Mucosa of stomach (tissue), 1 donor: Measurements from ENCODE around the gene OTUD7B.
"Not testable (repeated sequence)": the region's sequence is repeated elsewhere in the genome, so short reads cannot be mapped to it uniquely, and the experiment has no call there.

Experiments used
- H3K27me3 ChIP-seq: one replicate; pipeline ENCODE4 v1.7.0; 2013; ENCODE audit warnings: mild to moderate bottlenecking, low read length; ENCODE audit not compliant: control insufficient read depth, insufficient read depth
- H3K36me3 ChIP-seq: one replicate; pipeline ENCODE4 v1.7.0; 2013; ENCODE audit warnings: low read length; ENCODE audit not compliant: control insufficient read depth, insufficient read depth
- H3K4me1 ChIP-seq: one replicate; pipeline ENCODE4 v1.7.0; 2013; ENCODE audit warnings: mild to moderate bottlenecking, low read length; ENCODE audit not compliant: control insufficient read depth, insufficient read depth
- H3K4me3 ChIP-seq: one replicate; pipeline ENCODE4 v1.7.0; 2013; ENCODE audit warnings: low read length
- H3K9ac ChIP-seq: one replicate; pipeline ENCODE4 v1.7.0; 2013; ENCODE audit warnings: mild to moderate bottlenecking, low read length, moderate library complexity
- H3K9me3 ChIP-seq: one replicate; pipeline ENCODE4 v1.7.0; 2013; ENCODE audit warnings: mild to moderate bottlenecking, low read length, moderate library complexity; ENCODE audit not compliant: control insufficient read depth
- donor health status: Pancreatic carcinoma.

The OTUD7B gene

DNA sequence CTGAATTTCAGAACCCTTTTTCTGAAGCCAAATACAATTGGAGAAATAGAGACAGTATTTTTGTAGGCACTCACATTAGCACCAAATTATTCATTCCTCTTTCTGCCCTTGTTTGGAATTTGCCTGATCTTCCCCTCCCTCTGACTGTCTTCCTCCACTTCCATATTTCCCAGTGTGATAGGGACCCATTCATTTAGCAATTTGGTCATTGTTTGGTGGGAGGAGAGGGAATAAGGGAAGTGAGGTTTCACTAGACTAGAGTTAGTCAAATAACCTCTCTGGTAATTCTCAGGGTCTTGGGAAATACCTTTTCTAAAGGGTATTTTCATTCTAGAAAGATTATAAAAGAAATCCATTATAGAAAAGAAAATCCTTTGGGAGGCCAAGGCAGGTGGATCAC lies 42.9 kb downstream of the OTUD7B start:
- Histone ChIP-seq H3K9me3 (no peaks in the 10 kb centered on the region), H3K4me1 (peaks cover 13% of the 10 kb centered on the region), H3K4me3 (no peak overlapping the region), H3K9ac (no peak overlapping the region), H3K27me3 (no peaks in the 10 kb centered on the region), H3K36me3 (peaks cover 5% of the 10 kb centered on the region)

DNA sequence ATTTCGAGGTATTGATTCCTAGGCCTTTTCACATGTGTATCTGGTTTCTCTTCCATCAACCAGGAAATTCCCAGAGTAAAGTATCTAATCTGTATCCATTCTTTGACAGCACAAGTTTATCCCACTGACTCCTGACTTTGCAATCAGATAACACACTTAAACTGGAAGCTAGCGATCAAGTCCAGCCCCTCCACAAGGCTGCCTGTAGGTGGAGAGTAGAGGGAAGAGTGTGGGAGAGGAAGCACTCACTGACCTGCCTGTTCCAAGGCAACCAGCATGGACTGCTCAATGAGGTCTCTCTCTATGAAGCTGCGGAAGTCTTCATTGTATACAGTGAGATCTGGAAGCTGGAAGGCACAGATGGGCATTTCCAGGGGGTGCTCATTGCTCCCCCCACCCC lies 43.5 kb downstream of the OTUD7B start:
- no peaks in the 10 kb centered on the region for H3K9me3 ChIP-seq
- H3K4me1 ChIP-seq: peaks cover 17% of the 10 kb centered on the region
- no peak overlapping the region for H3K9ac ChIP-seq
- peaks cover 5% of the 10 kb centered on the region for H3K36me3 ChIP-seq
- H3K4me3 ChIP-seq: no peak overlapping the region
- no peaks in the 10 kb centered on the region for H3K27me3 ChIP-seq

DNA sequence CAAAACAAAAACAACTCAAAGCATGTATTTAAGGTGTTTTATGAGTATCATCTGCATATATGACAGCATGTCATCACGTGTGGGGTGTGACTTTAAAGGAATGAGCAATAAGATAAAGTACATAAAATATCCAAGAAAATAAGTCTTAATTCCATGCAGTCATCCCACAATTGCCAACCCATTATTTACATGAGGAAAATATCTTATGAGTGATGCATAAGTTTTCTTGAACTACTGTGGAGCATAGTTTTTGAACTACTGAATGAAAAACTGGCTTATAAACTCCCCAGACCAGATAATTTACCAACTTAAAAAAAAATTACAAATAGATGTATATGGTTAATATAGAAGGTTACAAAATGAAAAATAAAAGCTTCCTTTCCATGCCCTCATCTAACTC lies 44.1 kb downstream of the OTUD7B start:
- H3K4me3 ChIP-seq: no peak overlapping the region
- peaks cover 20% of the 10 kb centered on the region for H3K4me1 ChIP-seq
- H3K9me3 ChIP-seq: no peaks in the 10 kb centered on the region
- H3K27me3 ChIP-seq: no peaks in the 10 kb centered on the region
- peaks cover 5% of the 10 kb centered on the region for H3K36me3 ChIP-seq
- no peak overlapping the region for H3K9ac ChIP-seq

DNA sequence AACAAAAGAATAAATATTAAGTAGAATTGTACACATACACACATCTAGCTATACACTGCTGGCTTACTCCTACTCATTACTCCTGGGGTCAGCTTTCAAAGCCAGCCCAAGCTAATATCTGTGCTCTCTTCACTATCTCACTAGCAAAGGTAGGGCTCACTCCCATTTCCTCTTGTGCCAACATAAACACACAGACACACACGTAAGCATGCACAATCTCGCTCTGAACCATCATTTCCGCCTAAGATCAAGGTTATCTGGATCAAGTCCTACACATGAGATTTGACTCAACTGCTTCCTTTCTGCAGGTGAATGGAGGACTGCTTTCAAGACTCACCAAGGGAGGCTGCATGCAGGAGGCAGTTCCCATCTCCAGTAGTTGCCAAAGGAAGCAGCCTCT lies 45.1 kb downstream of the OTUD7B start:
- Histone ChIP-seq H3K9me3 (no peaks in the 10 kb centered on the region), H3K4me1 (peaks cover 20% of the 10 kb centered on the region), H3K4me3 (no peak overlapping the region), H3K36me3 (peaks cover 5% of the 10 kb centered on the region), H3K27me3 (no peaks in the 10 kb centered on the region), H3K9ac (peak overlapping the region; percentile 44)

DNA sequence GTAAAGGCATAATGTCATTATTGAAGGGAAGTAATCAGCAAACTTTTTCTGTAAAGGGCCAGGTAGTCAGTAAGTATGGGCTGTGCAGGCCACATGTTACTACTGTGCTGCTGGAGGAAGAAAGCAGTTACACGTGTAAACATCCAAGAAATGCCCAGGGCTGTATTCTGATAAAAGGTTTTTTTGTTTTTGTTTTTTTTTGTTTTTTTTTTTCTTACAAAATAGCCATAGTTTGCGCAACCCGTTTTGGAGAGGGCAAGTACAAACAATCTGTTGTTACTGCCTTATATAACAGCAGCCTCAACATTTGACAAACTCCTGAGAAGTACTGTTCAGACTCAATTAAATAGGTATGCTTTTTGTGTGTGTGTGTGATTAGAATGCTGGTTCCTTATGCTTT lies 47.2 kb downstream of the OTUD7B start:
- no peaks in the 10 kb centered on the region for H3K9me3 ChIP-seq
- no peak overlapping the region for H3K9ac ChIP-seq
- peaks cover 9% of the 10 kb centered on the region for H3K36me3 ChIP-seq
- peaks cover 20% of the 10 kb centered on the region for H3K4me1 ChIP-seq
- no peak overlapping the region for H3K4me3 ChIP-seq
- H3K27me3 ChIP-seq: no peaks in the 10 kb centered on the region

DNA sequence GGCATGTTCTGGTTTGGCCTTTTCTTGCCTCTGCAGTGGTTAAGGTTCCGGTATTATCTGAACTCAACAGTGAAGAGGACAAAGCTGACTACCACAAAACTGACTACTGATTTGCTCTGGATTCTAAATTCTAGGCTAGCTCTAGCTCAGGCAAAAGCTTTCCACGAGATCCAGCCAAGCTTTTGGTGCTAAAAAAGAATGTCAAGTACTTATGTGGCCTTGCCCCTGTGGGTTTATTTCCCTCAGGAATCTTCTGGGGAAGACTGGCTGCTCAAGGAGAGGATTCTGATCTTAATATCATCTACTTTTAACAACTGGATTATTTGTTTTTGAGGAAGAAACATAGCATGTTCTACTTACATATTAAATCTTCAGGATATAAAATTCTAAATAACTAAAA lies 47.8 kb downstream of the OTUD7B start:
- Histone ChIP-seq H3K4me1 (peaks cover 20% of the 10 kb centered on the region), H3K9ac (no peak overlapping the region), H3K4me3 (no peak overlapping the region), H3K36me3 (peaks cover 9% of the 10 kb centered on the region), H3K27me3 (no peaks in the 10 kb centered on the region), H3K9me3 (no peaks in the 10 kb centered on the region)

DNA sequence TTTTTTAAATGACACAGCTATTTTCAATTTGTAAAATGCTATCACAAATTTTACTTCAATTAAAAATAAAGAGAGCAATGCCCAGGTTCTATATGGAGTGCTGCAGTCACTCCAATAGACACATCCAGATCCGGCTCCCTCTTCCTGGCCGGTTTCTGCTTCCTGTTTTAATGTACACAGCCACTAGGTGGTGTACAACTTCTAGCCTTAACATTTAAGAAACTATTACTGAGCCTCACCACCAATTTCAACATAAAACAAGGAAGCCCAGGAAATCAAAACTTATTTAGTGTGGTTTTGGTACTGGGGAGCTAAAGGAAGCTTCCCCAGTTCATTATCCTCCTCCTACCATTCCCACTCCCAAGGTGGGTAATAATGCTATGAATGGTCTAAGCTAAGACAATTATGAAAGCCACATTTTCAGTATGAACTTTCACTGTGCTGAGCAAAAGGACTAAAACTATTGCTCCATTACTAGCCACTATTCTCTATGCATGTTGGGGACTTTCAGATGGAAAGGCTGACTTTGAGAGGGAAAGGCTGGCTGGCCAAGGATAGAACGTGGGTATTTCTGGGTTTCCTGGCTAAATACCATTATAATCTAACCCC lies 48.4 kb downstream of the OTUD7B start:
- H3K9ac ChIP-seq: no peak overlapping the region
- H3K9me3 ChIP-seq: no peaks in the 10 kb centered on the region
- no peak overlapping the region for H3K4me3 ChIP-seq
- H3K27me3 ChIP-seq: no peaks in the 10 kb centered on the region
- H3K4me1 ChIP-seq: peaks cover 20% of the 10 kb centered on the region
- H3K36me3 ChIP-seq: peaks cover 9% of the 10 kb centered on the region

DNA sequence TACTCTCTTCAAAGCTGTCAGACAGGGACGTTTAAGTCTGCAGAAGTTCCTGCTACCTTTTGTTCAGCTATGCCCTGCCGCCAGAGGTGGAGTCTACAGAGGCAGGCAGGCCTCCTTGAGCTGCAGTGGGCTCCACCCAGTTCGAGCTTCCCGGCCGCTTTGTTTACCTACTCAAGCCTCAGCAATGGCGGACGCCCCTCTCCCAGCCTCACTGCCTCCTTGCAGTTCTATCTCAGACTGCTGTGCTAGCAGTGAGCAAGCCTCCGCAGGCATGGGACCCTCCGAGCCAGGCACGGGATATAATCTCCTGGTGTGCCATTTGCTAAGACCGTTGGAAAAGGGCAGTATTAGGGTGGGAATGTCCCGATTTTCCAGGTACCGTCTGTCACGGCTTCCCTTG lies 53.0 kb downstream of the OTUD7B start:
- H3K27me3 ChIP-seq, H3K4me3 ChIP-seq, H3K4me1 ChIP-seq, H3K36me3 ChIP-seq, H3K9me3 ChIP-seq, H3K9ac ChIP-seq: not testable (repeated sequence)

DNA sequence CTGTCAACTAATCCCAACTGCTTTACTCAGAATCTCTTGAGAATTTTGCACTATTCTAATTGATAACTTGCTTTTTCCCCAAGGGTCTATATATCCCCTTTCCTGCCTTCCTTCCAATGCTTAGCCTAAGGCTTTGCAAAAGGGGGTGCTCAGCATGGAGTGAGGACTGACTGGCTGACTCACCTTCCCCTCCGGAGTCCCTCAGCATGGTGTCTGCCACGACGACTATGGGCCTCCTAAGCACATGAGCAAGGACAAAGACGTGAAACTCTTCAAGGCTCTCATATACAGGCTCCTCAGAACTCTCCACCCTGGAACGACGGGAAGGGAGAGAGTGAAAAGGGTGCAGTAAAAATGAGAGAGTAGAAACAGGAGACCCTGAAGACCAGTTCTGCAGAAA lies 60.6 kb downstream of the OTUD7B start:
- H3K4me1 ChIP-seq: no peaks in the 10 kb centered on the region
- no peak overlapping the region for H3K9ac ChIP-seq
- no peaks in the 10 kb centered on the region for H3K36me3 ChIP-seq
- H3K27me3 ChIP-seq: no peaks in the 10 kb centered on the region
- no peak overlapping the region for H3K4me3 ChIP-seq
- H3K9me3 ChIP-seq: no peaks in the 10 kb centered on the region

DNA sequence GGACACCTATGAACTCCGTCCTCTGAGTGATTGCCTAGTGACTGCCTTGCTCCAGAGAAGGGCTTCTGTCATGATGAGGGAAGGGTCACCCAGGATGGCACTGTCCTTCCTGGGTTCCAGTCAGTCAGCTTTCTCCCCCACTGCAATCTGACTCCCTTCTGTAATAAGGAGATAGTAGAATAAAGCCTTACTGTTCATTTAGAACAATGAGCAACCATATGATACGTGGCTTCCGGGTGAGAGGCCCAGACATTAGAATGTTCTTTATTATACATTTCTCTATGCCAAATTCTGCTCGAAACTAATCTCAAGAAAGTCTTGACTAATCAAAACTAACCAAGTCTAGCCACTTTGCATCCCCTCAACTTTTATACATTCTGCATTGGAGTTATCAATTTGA lies 65.3 kb downstream of the OTUD7B start:
- Histone ChIP-seq H3K27me3 (no peaks in the 10 kb centered on the region), H3K4me1 (peaks cover 17% of the 10 kb centered on the region), H3K9ac (no peak overlapping the region), H3K4me3 (no peak overlapping the region), H3K36me3 (no peaks in the 10 kb centered on the region), H3K9me3 (no peaks in the 10 kb centered on the region)

DNA sequence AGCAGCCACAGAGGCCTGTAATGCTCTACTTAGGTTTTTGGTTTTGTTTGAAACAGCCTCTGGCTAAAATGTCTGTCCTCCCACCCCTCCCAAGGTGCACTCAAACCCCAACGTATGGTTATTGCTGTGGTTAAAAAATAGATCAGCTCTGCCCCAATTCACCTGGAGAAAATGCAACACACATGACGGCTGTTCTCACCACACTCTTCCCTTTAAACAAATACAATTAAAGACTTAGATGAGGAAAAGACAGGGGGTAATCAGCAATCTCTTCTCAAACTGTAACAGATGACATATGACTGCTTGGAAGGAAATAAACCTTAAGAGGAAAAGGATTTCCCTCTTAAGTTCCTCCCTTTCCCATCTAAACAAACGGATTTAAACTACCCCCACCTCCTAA lies 67.6 kb downstream of the OTUD7B start:
- H3K36me3 ChIP-seq: no peaks in the 10 kb centered on the region
- no peaks in the 10 kb centered on the region for H3K27me3 ChIP-seq
- no peak overlapping the region for H3K9ac ChIP-seq
- no peak overlapping the region for H3K4me3 ChIP-seq
- no peaks in the 10 kb centered on the region for H3K9me3 ChIP-seq
- H3K4me1 ChIP-seq: peaks cover 36% of the 10 kb centered on the region

DNA sequence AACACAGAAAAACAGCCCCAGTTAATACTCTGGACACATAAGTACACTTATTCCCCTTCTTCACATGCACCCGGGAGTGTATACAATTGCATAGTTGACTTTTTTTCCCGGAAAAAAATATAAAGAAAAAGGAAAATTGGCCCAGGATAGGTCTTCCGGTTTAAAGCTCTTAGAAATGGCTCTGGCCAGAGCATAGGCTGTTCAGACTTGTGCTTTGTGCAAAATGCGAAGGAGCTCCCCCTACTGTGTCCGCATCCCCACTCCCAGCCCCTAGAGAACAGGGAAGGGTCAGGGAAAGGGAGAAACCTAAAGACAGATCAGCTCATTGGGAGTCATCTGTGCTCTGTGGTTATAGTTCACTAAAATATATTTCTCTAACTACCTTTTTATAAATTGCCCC lies 68.3 kb downstream of the OTUD7B start:
- Histone ChIP-seq H3K9ac (no peak overlapping the region), H3K4me3 (no peak overlapping the region), H3K36me3 (no peaks in the 10 kb centered on the region), H3K4me1 (peaks cover 43% of the 10 kb centered on the region), H3K9me3 (no peaks in the 10 kb centered on the region), H3K27me3 (no peaks in the 10 kb centered on the region)

DNA sequence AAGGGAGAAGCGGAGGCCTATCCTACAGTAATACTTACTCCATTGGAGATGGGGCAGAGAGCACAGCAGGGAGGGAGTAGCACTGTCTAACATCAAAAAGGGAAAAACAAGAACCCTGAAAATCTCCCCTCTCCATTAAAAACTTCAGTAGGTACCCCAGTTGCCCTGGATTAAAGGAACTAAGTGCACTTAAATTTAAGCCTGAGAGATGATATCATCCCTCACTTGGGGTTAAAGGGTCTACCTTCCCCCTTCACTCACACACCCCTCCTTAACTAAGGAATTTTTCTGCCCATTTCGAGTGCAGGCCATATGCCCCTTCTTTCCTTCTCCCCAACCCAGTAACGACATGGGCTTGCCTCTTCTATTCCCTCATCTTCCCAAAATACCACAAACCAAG lies 70.1 kb downstream of the OTUD7B start:
- no peak overlapping the region for H3K9ac ChIP-seq
- H3K4me3 ChIP-seq: no peak overlapping the region
- H3K36me3 ChIP-seq: no peaks in the 10 kb centered on the region
- H3K27me3 ChIP-seq: no peaks in the 10 kb centered on the region
- peaks cover 60% of the 10 kb centered on the region for H3K4me1 ChIP-seq
- no peaks in the 10 kb centered on the region for H3K9me3 ChIP-seq
